Right lobe of liver (tissue), 6 donors: ENCODE data around the gene DPP10. TPM values are rescaled to one million over a fixed set of nuclear protein-coding genes. Genes with fewer than 3 reads are reported as not detected.

ENCODE experiments used
- ATAC-seq, 4 donors: fragments of 200-7000 bp; cut with Tn5 transposase; one replicate each; pipeline ENCODE4 v1.9.1; 2020; ENCODE audit warnings: mild to moderate bottlenecking in 4 of 4, moderate library complexity in 4 of 4
- DNase-seq, 3 donors: peaks; one replicate each; pipeline ENCODE4 v3.0.0-alpha.2; 2020
- H3K27ac ChIP-seq, 3 donors: fragments of 200-600 bp; one replicate each; pipeline ENCODE4 v1.8.0; 2022
- H3K27me3 ChIP-seq, 2 donors: fragments of 200-600 bp; one replicate each; pipeline ENCODE4 v1.8.0; 2022
- H3K36me3 ChIP-seq, 4 donors: fragments of 200-600 bp; sonication (generic) in 1 of 4; one replicate each; pipeline versions ENCODE4 v1.5.1 to v1.8.0; 2017 to 2022; ENCODE audit warnings: control low read depth in 1 of 4
- H3K4me1 ChIP-seq, 4 donors: fragments of 200-600 bp; sonication (generic) in 1 of 4; one replicate each; pipeline versions ENCODE4 v1.5.1 to v1.8.0; 2017 to 2022; ENCODE audit warnings: control low read depth in 1 of 4
- H3K4me3 ChIP-seq, 3 donors: fragments of 200-600 bp; one replicate each; pipeline ENCODE4 v1.8.0; 2022
- H3K9me3 ChIP-seq, 4 donors: fragments of 200-600 bp; sonication (generic) in 1 of 4; one replicate each; pipeline versions ENCODE4 v1.5.1 to v1.8.0; 2017 to 2022; ENCODE audit warnings: control low read depth in 1 of 4
- POLR2A ChIP-seq: fragments of 450-650 bp; IDR thresholded peaks from one replicate; pipeline ENCODE4 v1.6.1; 2017; ENCODE audit warnings: antibody characterized with exemption, mild to moderate bottlenecking
- WGBS: methylation state at CpG from one replicate; pipeline ENCODE4 v1.1.6; 2018; ENCODE audit warnings: low coverage, low lambda C conversion rate; ENCODE audit not compliant: insufficient coverage; ENCODE audit errors: missing lambda C conversion rate; 5-methylcytosine and 5-hydroxymethylcytosine counted together
- intact Hi-C, 2 donors: fragments of 100-400 bp; cut with DNase I; formaldehyde crosslinking; loops; one replicate each; pipeline versions ENCODE4 v1.11.2 to v1.14.1; 2022
- total RNA-seq, 6 experiments: library from RNA; depleted of rRNA in 2 of 6; stranded (reverse); fragments of >200 nt in 2 of 6; fragmentation: NEBNext Ultra II Directional in 3 of 6; extraction: Animal tissue kit (Norgen Biotek cat#: 25700) in 3 of 6; gene quantifications; one replicate each; pipeline versions ENCODE4 v1.1.0 to v1.2.4, GENCODE V29; 2016 to 2023
- TF ChIP-seq, protein P1 (sequence below), 4 donors: fragments of 200-600 bp in 3 of 4; fragments of 450-650 bp in 1 of 4; IDR thresholded peaks; one replicate each; pipeline versions ENCODE4 v1.5.1 to v1.8.0; 2016 to 2022; ENCODE audit warnings: antibody characterized with exemption in 4 of 4, mild to moderate bottlenecking in 2 of 4
- donor health status: DM: no; HTN: yes; CAD: no.
- donor health status: DM: no; HTN: no; CAD: no.
- donor health status: DM: no; HTN: no; CAD: no.
- donor health status: DM: no; HTN: yes; CAD: no.
- donor health status: DM: no; HTN: yes; CAD: no.

Gene DPP10
- total RNA-seq, 6 experiments from 2014 or later = 0.09 to 0.19 (median 0.15) TPM; not detected in 2

DNA sequence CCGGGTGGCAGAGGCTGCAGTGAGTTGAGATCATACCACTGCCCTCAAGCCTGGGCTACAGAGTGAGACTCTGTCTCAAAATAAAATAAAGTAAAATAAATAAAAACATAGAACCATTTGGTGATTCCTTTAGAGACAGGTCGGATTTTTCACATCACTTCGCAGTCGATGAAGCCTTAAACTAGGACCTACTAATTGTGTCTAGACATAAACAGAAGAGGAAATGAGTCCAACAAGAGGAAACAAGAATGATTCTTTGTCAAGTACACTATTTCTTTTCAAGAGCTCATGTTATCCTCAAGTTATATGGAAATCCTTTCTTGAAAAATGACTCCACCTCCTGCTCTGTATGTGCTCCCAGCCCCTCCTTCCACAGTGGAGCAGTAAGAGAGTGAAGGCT, 758.9 kb downstream of the DPP10 start:
- no peak overlapping the region for H3K4me3 ChIP-seq
- 69% methylated on average over 4 of the region's 4 CpGs for WGBS
- intact Hi-C loops = no loop called here
- H3K9me3 ChIP-seq = no peaks in the 10 kb centered on the region
- DNase-seq (no peak), ATAC-seq (no peak)
- TF ChIP-seq POLR2A = no peak
- no peaks in the 10 kb centered on the region for H3K27me3 ChIP-seq
- no peaks in the 10 kb centered on the region for H3K4me1 ChIP-seq
- no peak overlapping the region for H3K27ac ChIP-seq
- H3K36me3 ChIP-seq = no peaks in the 10 kb centered on the region

DNA sequence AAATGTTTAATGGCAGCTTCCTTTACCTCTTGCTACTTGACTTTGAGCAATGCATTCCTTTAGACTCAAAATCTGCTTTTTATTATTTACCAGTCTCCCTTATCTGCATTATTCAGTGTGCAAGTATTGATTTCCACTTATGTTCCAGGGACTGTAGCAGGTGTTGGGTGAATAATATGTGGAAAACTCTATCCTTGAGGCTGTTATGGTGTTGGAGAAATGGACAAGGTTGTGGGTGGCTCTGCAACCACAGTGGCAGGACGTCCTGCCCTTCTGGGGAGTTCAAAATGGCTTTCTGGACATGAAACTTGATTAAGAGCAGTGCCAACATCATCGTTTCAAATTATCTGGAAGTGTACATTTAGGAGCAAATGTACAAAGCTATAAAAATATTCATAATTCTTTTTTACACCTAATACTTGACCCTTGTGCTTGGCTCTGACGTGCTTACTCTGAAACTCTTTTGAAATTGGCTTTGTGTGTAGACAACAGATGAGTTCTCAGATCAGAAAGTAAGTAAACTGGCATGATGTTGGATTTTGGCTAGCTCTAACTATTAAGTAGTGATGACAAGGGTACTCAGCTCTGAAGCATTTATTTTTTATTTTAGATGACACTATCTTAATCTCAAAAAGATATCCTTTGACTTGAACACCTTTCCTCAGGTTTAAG, 766.2 kb downstream of the DPP10 start:
- no peaks in the 10 kb centered on the region for H3K36me3 ChIP-seq
- H3K4me1 ChIP-seq = no peaks in the 10 kb centered on the region
- TF ChIP-seq POLR2A = no peak
- WGBS = 25% methylated on average over 3 of the region's 3 CpGs
- DNase-seq = no peak
- no peak overlapping the region for H3K27ac ChIP-seq
- H3K9me3 ChIP-seq = no peaks in the 10 kb centered on the region
- ATAC-seq = no peak
- intact Hi-C loops = no loop called here
- H3K27me3 ChIP-seq = no peaks in the 10 kb centered on the region
- no peak overlapping the region for H3K4me3 ChIP-seq

DNA sequence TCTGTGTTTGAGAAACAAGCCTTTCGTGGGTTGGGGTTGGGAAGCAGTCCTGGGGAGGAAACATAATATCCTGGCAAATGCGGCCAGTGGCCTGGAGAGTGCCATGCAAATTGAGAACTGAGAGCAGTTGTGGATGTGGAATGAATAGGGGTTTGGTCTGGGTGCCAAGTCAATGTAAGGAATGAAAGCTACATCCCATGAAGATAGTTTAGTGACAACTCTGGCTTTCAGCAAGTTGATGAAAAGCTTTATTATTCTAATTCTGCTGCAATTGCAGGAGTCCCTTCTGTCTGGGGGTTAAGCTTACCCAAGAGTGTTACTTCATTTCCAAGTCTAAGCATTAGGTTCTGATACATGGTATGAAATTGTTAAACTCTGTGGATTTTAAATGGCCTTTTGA, 771.6 kb downstream of the DPP10 start:
- 47% methylated on average over 2 of the region's 2 CpGs for WGBS
- intact Hi-C loops = no loop called here

DNA sequence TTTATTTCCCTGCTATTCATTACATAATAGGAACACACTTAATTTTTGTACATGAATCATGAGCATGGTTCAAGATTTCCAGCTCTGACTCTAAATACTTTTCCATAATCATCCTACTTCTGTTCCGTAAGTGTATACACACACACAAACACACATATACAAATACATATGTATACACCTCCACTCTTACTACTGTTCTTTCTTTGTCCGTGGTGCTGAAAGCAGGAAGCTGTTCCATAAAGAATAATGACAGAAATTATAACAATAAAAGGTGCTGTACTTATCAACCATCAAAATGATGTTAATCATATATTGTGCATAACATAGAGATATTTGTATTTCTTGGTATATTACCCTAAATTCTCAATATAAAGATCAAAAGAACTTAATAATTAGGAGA, 776.9 kb downstream of the DPP10 start:
- Histone ChIP-seq H3K36me3 (no peaks in the 10 kb centered on the region), H3K4me1 (no peaks in the 10 kb centered on the region), H3K4me3 (no peak overlapping the region), H3K27me3 (no peaks in the 10 kb centered on the region), H3K9me3 (no peaks in the 10 kb centered on the region), H3K27ac (no peak overlapping the region)
- intact Hi-C loops = no loop called here
- no peak for DNase-seq
- WGBS = 60% methylated on average over 2 of the region's 2 CpGs
- no peak for ATAC-seq
- TF ChIP-seq, protein P1, sequence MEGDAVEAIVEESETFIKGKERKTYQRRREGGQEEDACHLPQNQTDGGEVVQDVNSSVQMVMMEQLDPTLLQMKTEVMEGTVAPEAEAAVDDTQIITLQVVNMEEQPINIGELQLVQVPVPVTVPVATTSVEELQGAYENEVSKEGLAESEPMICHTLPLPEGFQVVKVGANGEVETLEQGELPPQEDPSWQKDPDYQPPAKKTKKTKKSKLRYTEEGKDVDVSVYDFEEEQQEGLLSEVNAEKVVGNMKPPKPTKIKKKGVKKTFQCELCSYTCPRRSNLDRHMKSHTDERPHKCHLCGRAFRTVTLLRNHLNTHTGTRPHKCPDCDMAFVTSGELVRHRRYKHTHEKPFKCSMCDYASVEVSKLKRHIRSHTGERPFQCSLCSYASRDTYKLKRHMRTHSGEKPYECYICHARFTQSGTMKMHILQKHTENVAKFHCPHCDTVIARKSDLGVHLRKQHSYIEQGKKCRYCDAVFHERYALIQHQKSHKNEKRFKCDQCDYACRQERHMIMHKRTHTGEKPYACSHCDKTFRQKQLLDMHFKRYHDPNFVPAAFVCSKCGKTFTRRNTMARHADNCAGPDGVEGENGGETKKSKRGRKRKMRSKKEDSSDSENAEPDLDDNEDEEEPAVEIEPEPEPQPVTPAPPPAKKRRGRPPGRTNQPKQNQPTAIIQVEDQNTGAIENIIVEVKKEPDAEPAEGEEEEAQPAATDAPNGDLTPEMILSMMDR (IDR thresholded peaks at IDR 0.05) = no peak
- TF ChIP-seq POLR2A = no peak

More for the DNA sequence above, 771.6 kb downstream of the DPP10 start:
- DNase-seq (no peak), ATAC-seq (no peak)
- no peaks in the 10 kb centered on the region for H3K9me3 ChIP-seq
- H3K27ac ChIP-seq = no peak overlapping the region
- H3K27me3 ChIP-seq = no peaks in the 10 kb centered on the region
- H3K36me3 ChIP-seq = no peaks in the 10 kb centered on the region
- no peak for TF ChIP-seq POLR2A
- TF ChIP-seq, protein P1 (IDR thresholded peaks at IDR 0.05) = no peak
- no peak overlapping the region for H3K4me3 ChIP-seq
- H3K4me1 ChIP-seq = no peaks in the 10 kb centered on the region

DNA sequence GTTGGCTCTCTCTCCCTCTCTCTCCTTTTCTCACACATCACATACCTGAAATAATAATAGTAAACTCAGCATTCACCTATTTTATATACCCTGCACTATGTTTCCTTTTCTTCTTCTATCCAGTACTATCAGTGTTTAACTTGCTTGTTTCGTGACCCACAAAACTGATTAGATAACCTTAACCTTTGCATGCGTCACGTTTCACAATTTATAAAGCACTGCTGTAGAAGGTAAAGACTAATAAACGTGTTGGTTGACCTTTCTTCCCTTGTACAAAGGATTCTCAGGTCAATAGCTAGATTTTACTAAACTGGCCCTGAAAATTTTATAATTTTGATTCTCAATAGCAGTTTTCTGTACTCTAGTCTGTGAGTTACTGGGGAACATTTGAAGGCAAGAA, 791.7 kb downstream of the DPP10 start:
- no peak for TF ChIP-seq POLR2A
- TF ChIP-seq, protein P1 (IDR thresholded peaks at IDR 0.05) = no peak
- Histone ChIP-seq H3K4me1 (no peaks in the 10 kb centered on the region), H3K27ac (no peak overlapping the region), H3K4me3 (no peak overlapping the region), H3K36me3 (no peaks in the 10 kb centered on the region), H3K9me3 (no peaks in the 10 kb centered on the region), H3K27me3 (no peaks in the 10 kb centered on the region)
- intact Hi-C loops = no loop called here
- no peak for ATAC-seq
- 9% methylated on average over 4 of the region's 4 CpGs for WGBS
- DNase-seq = no peak
